Uterus (tissue), 4 donors: ENCODE measurements around the gene CYP11A1. TPM values are rescaled to one million over a fixed set of nuclear protein-coding genes. Genes with fewer than 3 reads are reported as not detected.
"Not testable (repeated sequence)": the region's sequence is repeated elsewhere in the genome, so short reads cannot be mapped to it uniquely, and the experiment has no call there.

Experiments
- DNase-seq, 2 donors: peaks; one replicate each; pipeline ENCODE4 v3.0.0-alpha.2; 2019 to 2020
- H3K27ac ChIP-seq, 2 donors: fragments of 200-600 bp; sonication (generic); 1 replicate in 1 of 2; 2 replicates in 1 of 2; pipeline ENCODE4 v1.5.1; 2016 to 2018
- H3K27me3 ChIP-seq, 2 donors: fragments of 200-600 bp; sonication (generic); one replicate each; pipeline ENCODE4 v1.5.1; 2018 to 2019; ENCODE audit warnings: control low read depth in 1 of 2
- H3K36me3 ChIP-seq, 2 donors: fragments of 200-600 bp; sonication (generic); one replicate each; pipeline ENCODE4 v1.5.1; 2019; ENCODE audit warnings: control low read depth in 1 of 2
- H3K4me1 ChIP-seq, 2 donors: fragments of 200-600 bp; sonication (generic); one replicate each; pipeline ENCODE4 v1.5.1; 2018 to 2019; ENCODE audit warnings: control low read depth in 1 of 2
- H3K4me3 ChIP-seq, 2 donors: fragments of 200-600 bp; sonication (generic); 1 replicate in 1 of 2; 2 replicates in 1 of 2; pipeline ENCODE4 v1.5.1; 2018 to 2019; ENCODE audit warnings: mild to moderate bottlenecking in 1 of 2
- H3K9me3 ChIP-seq, 2 donors: fragments of 200-600 bp; sonication (generic); one replicate each; pipeline ENCODE4 v1.5.1; 2019; ENCODE audit warnings: control low read depth in 1 of 2
- CTCF ChIP-seq, 4 experiments: fragments of 200-600 bp in 2 of 4; fragments of 450-650 bp in 2 of 4; sonication (generic) in 2 of 4; IDR thresholded peaks; one replicate each; pipeline ENCODE4 v1.5.1; 2016 to 2019; ENCODE audit warnings: antibody characterized with exemption in 4 of 4, mild to moderate bottlenecking in 2 of 4, moderate library complexity in 1 of 4
- POLR2A ChIP-seq, 2 donors: fragments of 450-650 bp; IDR thresholded peaks; one replicate each; pipeline ENCODE4 v1.6.1; 2016; ENCODE audit warnings: antibody characterized with exemption in 2 of 2, mild to moderate bottlenecking in 1 of 2, moderate library complexity in 1 of 2
- intact Hi-C: fragments of 100-400 bp; cut with DNase I; formaldehyde crosslinking; loops from one replicate; pipeline ENCODE4 v1.15.1; 2023; ENCODE audit warnings: low total_unique reads
- total RNA-seq, 4 donors: library from RNA; depleted of rRNA in 3 of 4; stranded (reverse); fragments of >200 nt in 3 of 4; gene quantifications; one replicate each; pipeline versions ENCODE4 v1.1.0 to v1.2.4, GENCODE V29; 2014 to 2023
- donor health status: DM: yes; HTN: yes; CAD: no.

The CYP11A1 gene
- total RNA-seq, 4 donors from 2014 or later: 1.1 to 2.3 TPM; not detected in 2

DNA sequence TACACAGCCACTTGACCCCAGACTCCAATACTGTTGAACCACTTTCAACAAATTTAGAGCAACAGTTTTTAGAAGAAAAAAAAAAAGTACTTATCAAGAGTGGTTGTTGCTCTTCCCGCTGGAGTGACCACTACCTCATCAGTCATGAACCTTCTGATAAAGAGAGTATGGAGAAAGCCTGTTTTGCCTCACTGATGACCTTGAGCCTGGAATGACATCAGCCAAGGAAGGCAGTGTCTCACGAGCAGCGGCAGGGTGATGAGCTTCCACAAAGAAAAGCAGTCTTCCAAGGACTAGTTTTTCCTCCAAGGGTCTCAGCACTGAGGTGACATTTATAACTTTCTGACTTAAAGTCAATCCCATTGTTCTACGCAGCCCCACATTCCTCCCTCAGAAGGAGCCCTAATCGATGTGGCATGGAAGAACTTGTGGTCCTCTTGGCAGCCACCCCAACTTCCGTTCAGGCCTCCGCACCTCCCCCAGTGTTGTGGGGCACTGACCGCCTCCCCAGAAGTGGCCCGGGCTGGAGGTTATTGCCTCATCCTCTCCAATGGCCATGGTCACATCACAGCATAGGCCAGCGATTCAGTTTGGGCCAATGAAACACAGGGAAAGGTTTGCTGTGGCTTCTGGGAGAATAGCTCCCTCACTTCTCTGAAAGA, 1.8 kb upstream of the CYP11A1 start:
- Histone ChIP-seq H3K4me3 (no peak overlapping the region), H3K9me3 (no peaks in the 10 kb centered on the region), H3K27me3 (no peaks in the 10 kb centered on the region), H3K36me3 (no peaks in the 10 kb centered on the region), H3K4me1 (no peaks in the 10 kb centered on the region), H3K27ac (no peak overlapping the region)
- intact Hi-C loops: no loop called here
- DNase-seq: no peak
- no peak for TF ChIP-seq CTCF (IDR thresholded peaks at IDR 0.05)
- TF ChIP-seq POLR2A (IDR thresholded peaks at IDR 0.05): no peak

- Histone ChIP-seq H3K27me3 (no peaks in the 10 kb centered on the region), H3K4me3 (no peak overlapping the region), H3K9me3 (no peaks in the 10 kb centered on the region), H3K27ac (no peak overlapping the region), H3K4me1 (no peaks in the 10 kb centered on the region), H3K36me3 (no peaks in the 10 kb centered on the region)
- no peak for DNase-seq
- intact Hi-C loops: no loop called here
- TF ChIP-seq CTCF (IDR thresholded peaks at IDR 0.05) (no peak), POLR2A (IDR thresholded peaks at IDR 0.05) (no peak)
Observed at GRCh38 chr15:74368121-74368520, 675 bp upstream of the CYP11A1 start.

DNA sequence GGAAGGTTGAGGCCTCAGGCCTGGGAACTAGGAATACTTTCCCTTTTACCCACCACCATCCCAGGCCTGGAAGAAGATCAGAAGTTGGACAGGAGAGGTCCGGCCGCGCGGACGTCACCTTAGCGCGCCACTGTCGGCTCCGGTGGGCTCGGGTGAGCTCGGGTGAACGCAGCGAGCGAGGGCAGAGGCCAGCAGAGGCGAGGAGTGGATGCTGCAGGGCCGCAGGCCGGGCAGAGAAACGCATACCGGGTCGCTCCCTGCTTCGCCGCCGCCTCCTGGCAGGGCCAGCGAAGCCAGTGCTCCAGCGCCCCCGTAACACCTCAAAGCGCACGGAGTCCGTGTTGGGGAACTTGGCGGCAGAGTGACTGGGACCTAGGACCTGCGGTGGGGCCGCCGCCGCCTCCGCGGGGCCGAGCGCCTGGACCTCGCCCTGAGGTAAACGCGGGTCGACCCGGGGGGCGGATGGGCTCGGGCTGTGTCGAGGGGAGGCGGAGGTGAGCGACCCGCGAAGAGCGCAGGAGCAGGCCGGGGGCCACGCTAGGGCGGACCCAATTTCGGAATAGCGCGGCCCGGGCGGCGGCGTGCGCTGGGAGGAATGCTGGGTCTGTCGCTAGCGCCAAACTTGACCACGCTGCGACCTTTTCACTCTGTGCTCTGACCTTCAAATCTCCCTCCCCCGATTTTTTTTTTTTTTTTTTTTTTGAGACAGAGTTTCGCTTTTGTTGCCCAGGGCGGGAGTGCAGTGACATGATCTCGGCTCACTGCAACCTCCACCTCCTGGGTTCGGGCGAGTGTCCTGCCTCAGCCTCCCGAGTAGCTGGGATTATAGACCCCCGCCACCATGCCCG, 1.6 kb downstream of the CYP11A1 start:
- TF ChIP-seq CTCF (IDR thresholded peaks at IDR 0.05) (no peak), POLR2A (IDR thresholded peaks at IDR 0.05) (peak in 1 of 2 donors; percentile 25)
- Histone ChIP-seq H3K9me3 (no peaks in the 10 kb centered on the region), H3K4me3 (peak overlapping the region; percentile 39 to 50), H3K27ac (peak overlapping the region; percentile 65 to 69), H3K27me3 (no peaks in the 10 kb centered on the region), H3K36me3 (no peaks in the 10 kb centered on the region), H3K4me1 (no peaks in the 10 kb centered on the region)
- peak; percentile 61 to 69 for DNase-seq
- intact Hi-C loops: no loop called here

- no peaks in the 10 kb centered on the region for H3K4me1 ChIP-seq
- TF ChIP-seq POLR2A (IDR thresholded peaks at IDR 0.05): no peak
- TF ChIP-seq CTCF (IDR thresholded peaks at IDR 0.05): no peak
- peak overlapping the region; percentile 39 to 50 for H3K4me3 ChIP-seq
- no peaks in the 10 kb centered on the region for H3K9me3 ChIP-seq
- no peaks in the 10 kb centered on the region for H3K36me3 ChIP-seq
- H3K27ac ChIP-seq: peak overlapping the region; percentile 65 to 69
- intact Hi-C loops: no loop called here
- H3K27me3 ChIP-seq: no peaks in the 10 kb centered on the region
- DNase-seq: no peak
Observed at GRCh38 chr15:74364936-74365597, 2.4 kb downstream of the CYP11A1 start.

DNA sequence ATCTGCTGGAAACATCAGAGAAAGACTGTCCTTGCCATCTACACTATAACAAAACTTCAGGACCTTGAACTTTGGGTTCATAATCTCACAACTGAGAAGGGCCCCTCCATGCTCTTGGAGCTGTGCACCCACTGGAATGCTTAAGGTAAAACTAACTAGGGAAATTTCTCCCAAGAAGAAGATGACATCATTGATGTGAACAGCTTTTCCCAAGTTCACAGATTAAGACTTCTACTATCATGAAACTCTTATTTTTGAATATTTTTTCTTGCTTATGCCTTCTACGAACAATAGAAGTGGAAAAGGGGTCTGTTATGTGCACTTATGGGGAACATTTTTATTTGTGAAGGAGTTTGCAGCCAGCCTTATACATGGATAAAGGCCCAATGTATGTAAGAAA, 5.0 kb downstream of the CYP11A1 start:
- H3K36me3 ChIP-seq: no peaks in the 10 kb centered on the region
- no peak overlapping the region for H3K27ac ChIP-seq
- DNase-seq: no peak
- H3K4me3 ChIP-seq: no peak overlapping the region
- H3K27me3 ChIP-seq: no peaks in the 10 kb centered on the region
- H3K4me1 ChIP-seq: no peaks in the 10 kb centered on the region
- H3K9me3 ChIP-seq: no peaks in the 10 kb centered on the region
- intact Hi-C loops: no loop called here
- TF ChIP-seq CTCF (IDR thresholded peaks at IDR 0.05) (no peak), POLR2A (IDR thresholded peaks at IDR 0.05) (no peak)

DNA sequence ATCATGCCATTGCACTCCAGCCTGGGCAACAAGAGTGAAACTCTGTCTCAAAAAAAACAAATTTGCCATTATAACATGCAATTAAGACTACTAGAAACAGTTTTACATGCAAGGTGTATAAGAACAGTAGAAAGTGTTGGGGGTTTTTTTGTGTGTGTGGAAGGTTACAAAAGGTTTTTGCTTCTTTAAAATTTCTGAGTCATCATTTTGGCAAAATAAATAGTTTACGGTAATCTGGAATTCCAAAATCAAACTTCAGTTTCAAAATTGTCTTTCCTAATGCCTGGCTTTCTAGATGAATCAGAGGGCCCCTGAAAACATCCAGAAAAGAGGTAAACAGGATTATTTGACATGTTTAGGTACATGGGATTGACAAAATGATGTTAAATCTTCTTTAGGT, 6.6 kb downstream of the CYP11A1 start:
- H3K27me3 ChIP-seq, H3K4me3 ChIP-seq, H3K9me3 ChIP-seq, H3K27ac ChIP-seq, intact Hi-C loops, H3K4me1 ChIP-seq, H3K36me3 ChIP-seq, DNase-seq: not testable (repeated sequence)

GRCh38 chr15:74359376-74359775, 8.1 kb downstream of the CYP11A1 start:
- H3K36me3 ChIP-seq, intact Hi-C loops, H3K4me3 ChIP-seq, DNase-seq, H3K4me1 ChIP-seq, H3K27me3 ChIP-seq, H3K9me3 ChIP-seq, H3K27ac ChIP-seq: not testable (repeated sequence)
